ENCODE results near the gene CNRIP1.

DNA sequence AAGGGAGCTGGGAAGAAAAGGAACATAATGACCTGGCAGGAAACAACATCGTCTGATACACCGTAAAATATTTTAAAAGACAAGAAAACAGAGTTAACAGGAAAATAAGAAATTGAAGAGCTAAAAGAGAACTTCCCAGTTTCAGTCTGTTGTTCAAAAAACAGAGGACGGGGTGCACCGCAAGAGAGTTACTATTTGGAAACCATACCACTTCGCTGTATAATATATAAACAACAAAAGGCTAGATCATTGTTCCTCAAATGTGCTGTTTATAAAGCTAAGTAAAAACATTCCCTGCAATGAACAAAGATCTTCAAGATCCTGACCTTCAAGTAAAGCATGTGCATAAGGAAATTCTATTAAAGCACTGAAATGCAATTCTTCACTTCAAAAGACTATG lies 69.6 kb downstream of the CNRIP1 start:
- TF ChIP-seq, protein P1, sequence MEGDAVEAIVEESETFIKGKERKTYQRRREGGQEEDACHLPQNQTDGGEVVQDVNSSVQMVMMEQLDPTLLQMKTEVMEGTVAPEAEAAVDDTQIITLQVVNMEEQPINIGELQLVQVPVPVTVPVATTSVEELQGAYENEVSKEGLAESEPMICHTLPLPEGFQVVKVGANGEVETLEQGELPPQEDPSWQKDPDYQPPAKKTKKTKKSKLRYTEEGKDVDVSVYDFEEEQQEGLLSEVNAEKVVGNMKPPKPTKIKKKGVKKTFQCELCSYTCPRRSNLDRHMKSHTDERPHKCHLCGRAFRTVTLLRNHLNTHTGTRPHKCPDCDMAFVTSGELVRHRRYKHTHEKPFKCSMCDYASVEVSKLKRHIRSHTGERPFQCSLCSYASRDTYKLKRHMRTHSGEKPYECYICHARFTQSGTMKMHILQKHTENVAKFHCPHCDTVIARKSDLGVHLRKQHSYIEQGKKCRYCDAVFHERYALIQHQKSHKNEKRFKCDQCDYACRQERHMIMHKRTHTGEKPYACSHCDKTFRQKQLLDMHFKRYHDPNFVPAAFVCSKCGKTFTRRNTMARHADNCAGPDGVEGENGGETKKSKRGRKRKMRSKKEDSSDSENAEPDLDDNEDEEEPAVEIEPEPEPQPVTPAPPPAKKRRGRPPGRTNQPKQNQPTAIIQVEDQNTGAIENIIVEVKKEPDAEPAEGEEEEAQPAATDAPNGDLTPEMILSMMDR (IDR thresholded peaks at IDR 0.05) = no peak
- no peak for TF ChIP-seq POLR2A (IDR thresholded peaks at IDR 0.05)
- no peak for TF ChIP-seq POLR2AphosphoS5 (IDR thresholded peaks at IDR 0.05)
